NCI-H2171 treated with DMSO at 0.1 percent for 48 hours (cell line): ENCODE data around the gene ZNF90.
"Not testable (repeated sequence)": the region's sequence is repeated elsewhere in the genome, so short reads cannot be mapped to it uniquely, and the experiment has no call there.

Experiments used
- DNase-seq: peaks from one replicate; lab custom pipeline; 2025; lab: John Stamatoyannopoulos, UW

Gene ZNF90

GRCh38 chr19:20077791-20078463 is at the start of gene ZNF90:
TSS of gene ZNF90 (plus strand) at chr19:20078000. CDS start at chr19:20078133, 133 bp downstream.
- peak; percentile 56 for DNase-seq

- no peak for DNase-seq
Measured at GRCh38 chr19:20028611-20029010, 49.2 kb upstream of the ZNF90 start.

GRCh38 chr19:20035935-20036334 is 41.9 kb upstream of the ZNF90 start:
- no peak for DNase-seq

- DNase-seq = no peak
Measured at GRCh38 chr19:20038358-20039202, 39.2 kb upstream of the ZNF90 start.

GRCh38 chr19:20039203-20039723 is 38.5 kb upstream of the ZNF90 start, which contains the start of gene ZNF682:
TSS of gene ZNF682 (minus strand) at chr19:20039505. CDS start at chr19:20039345, 160 bp downstream.
- DNase-seq = peak; percentile 96

GRCh38 chr19:20044663-20045062 is 33.1 kb upstream of the ZNF90 start:
- DNase-seq = peak; percentile 10

- DNase-seq = not testable (repeated sequence)
Measured at GRCh38 chr19:20045742-20046141, 32.1 kb upstream of the ZNF90 start.

GRCh38 chr19:20051841-20052768 is 25.7 kb upstream of the ZNF90 start:
- DNase-seq = peak; percentile 98

- not testable (repeated sequence) for DNase-seq
Measured at GRCh38 chr19:20058738-20059137, 19.1 kb upstream of the ZNF90 start.

GRCh38 chr19:20060282-20060681 is 17.5 kb upstream of the ZNF90 start:
- no peak for DNase-seq

GRCh38 chr19:20066861-20067260 is 10.9 kb upstream of the ZNF90 start:
- DNase-seq = no peak

- no peak for DNase-seq
Measured at GRCh38 chr19:20067943-20068342, 9.9 kb upstream of the ZNF90 start.

GRCh38 chr19:20068559-20068958 is 9.2 kb upstream of the ZNF90 start:
- not testable (repeated sequence) for DNase-seq

GRCh38 chr19:20070691-20071090 is 7.1 kb upstream of the ZNF90 start:
- DNase-seq = no peak

GRCh38 chr19:20072936-20073335 is 4.9 kb upstream of the ZNF90 start:
- DNase-seq = no peak

GRCh38 chr19:20078581-20079031 is 806 bp downstream of the ZNF90 start:
- DNase-seq = no peak

GRCh38 chr19:20079476-20079875 is 1.7 kb downstream of the ZNF90 start:
- no peak for DNase-seq

- DNase-seq = no peak
Measured at GRCh38 chr19:20080656-20081055, 2.9 kb downstream of the ZNF90 start.

GRCh38 chr19:20082232-20082833 is 4.5 kb downstream of the ZNF90 start:
- not testable (repeated sequence) for DNase-seq

- peak; percentile 2 for DNase-seq
Measured at GRCh38 chr19:20082876-20083275, 5.1 kb downstream of the ZNF90 start.

- DNase-seq = no peak
Measured at GRCh38 chr19:20102097-20102496, 24.3 kb downstream of the ZNF90 start.
